DMS153 (cell line): Measurements from ENCODE around the gene DEFB127.
"Not testable (repeated sequence)": the region's sequence is repeated elsewhere in the genome, so short reads cannot be mapped to it uniquely, and the experiment has no call there.

ENCODE experiments used
- DNase-seq: peaks from one replicate; lab custom pipeline; 2025; lab: John Stamatoyannopoulos, UW

The DEFB127 gene

GRCh38 chr20:157154-157553 is at the start of gene DEFB127:
Gene DEFB127, plus strand, starts transcription at chr20:157454. Its CDS starts 91 bp downstream, at chr20:157545.
- no peak for DNase-seq

GRCh38 chr20:112396-112795 is 44.9 kb upstream of the DEFB127 start:
- no peak for DNase-seq

GRCh38 chr20:117518-117917 is 39.7 kb upstream of the DEFB127 start:
- no peak for DNase-seq

GRCh38 chr20:129786-130323 is 27.4 kb upstream of the DEFB127 start:
- DNase-seq = not testable (repeated sequence)

- DNase-seq = no peak
Measured at GRCh38 chr20:137668-138490, 19.4 kb upstream of the DEFB127 start.

GRCh38 chr20:142290-142689 is 15.0 kb upstream of the DEFB127 start, which contains the start of gene DEFB126:
Gene DEFB126, plus strand, starts transcription at chr20:142590. Its CDS starts 39 bp downstream, at chr20:142629.
- DNase-seq = no peak

- no peak for DNase-seq
Measured at GRCh38 chr20:145877-146276, 11.4 kb upstream of the DEFB127 start.

GRCh38 chr20:152131-152530 is 5.1 kb upstream of the DEFB127 start:
- DNase-seq = no peak

- DNase-seq = no peak
Measured at GRCh38 chr20:164618-165017, 7.4 kb downstream of the DEFB127 start.

GRCh38 chr20:168876-169275 is 11.6 kb downstream of the DEFB127 start:
- no peak for DNase-seq

- no peak for DNase-seq
Measured at GRCh38 chr20:184288-184687, 27.0 kb downstream of the DEFB127 start.

- DNase-seq = no peak
Measured at GRCh38 chr20:187733-188132, 30.5 kb downstream of the DEFB127 start.

- no peak for DNase-seq
Measured at GRCh38 chr20:189611-190010, 32.4 kb downstream of the DEFB127 start, which contains the start of gene DEFB128. Gene DEFB128, minus strand, starts transcription at chr20:189711. Its CDS starts 88 bp downstream, at chr20:189623.

- no peak for DNase-seq
Measured at GRCh38 chr20:198225-198624, 41.0 kb downstream of the DEFB127 start.

GRCh38 chr20:199996-200395 is 42.7 kb downstream of the DEFB127 start:
- DNase-seq = no peak

GRCh38 chr20:203630-204029 is 46.4 kb downstream of the DEFB127 start:
- DNase-seq = not testable (repeated sequence)
